Measurements from ENCODE around the gene KCNH1. TPM values are rescaled to one million over a fixed set of nuclear protein-coding genes. Genes with fewer than 3 reads are reported as not detected.

KCNH1 gene
- total and polyA plus RNA-seq, 9 of the 15 experiments (the other 6 are each of a cell fraction or from before 2014, with no cell fraction given), result not detected

DNA sequence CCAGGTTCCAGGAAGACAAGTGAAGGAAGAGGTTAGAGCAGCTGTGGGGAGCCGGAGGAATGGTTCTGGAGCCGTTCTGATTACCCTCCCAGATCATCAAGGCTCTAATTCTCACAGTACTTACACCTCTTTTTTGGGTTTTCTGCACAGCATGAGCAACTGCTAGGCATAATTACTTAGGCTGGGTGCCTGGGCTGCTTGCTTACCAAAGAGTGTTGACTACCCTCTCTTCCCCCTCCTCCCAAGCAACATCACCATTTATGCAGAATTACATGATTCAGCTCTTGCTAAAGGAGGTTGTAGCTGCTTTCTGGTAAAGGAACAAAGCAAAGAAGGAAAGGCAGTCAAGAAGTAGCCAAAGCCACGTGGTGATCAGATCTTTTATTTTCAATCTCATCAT lies 397.2 kb downstream of the KCNH1 start:
- 0% methylated on average over 3 of the region's 3 CpGs for WGBS (ENCODE audit: insufficient coverage, low coverage, missing lambda C conversion rate)
- CTCF ChIA-PET (ENCODE audit: low intra/inter-chr PET ratio), result no interaction called here

DNA sequence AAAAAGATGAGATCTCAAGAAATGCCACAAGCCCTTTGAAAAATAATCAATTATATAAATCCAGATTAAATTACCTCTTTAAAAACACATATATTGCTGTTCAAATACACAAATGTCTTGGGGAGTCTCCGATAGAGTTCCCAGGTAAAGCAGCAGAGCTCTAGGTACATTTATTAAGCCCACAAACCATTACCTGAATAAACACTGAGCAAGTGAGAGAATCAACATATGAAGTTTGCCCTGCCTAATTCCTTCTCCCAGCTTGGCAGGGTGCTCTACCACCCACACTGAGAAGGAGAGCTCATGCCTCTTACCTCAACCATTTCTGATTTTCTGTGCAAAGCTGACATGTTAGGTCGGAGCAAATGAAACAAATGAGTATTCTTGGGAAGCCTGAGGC lies 402.4 kb downstream of the KCNH1 start:
- no TSS peak for BruUV-seq (replicated peaks)
- no peak overlapping the region for H3K4me3 ChIP-seq

More for the DNA sequence above, 397.2 kb downstream of the KCNH1 start:
- Histone ChIP-seq H3K4me3 (no peak overlapping the region), H2AFZ (ENCODE audit: low read depth, low read length) (no peak overlapping the region), H4K20me1 (replicated peaks; ENCODE audit: control insufficient read depth, insufficient read depth, low read length) (no peaks in the 10 kb centered on the region), H3K79me2 (ENCODE audit: control insufficient read depth, insufficient read depth, low read length) (no peaks in the 10 kb centered on the region), H3K4me2 (ENCODE audit: insufficient read depth, low read length) (no peak overlapping the region), H3K36me3 (ENCODE audit: control insufficient read depth, insufficient read depth, low read length) (no peaks in the 10 kb centered on the region), H3K9me3 (replicated peaks; ENCODE audit: control insufficient read depth, insufficient read depth, low read depth, low read length) (no peaks in the 10 kb centered on the region), H3K9me1 (ENCODE audit: control insufficient read depth, insufficient read depth, low read length) (no peaks in the 10 kb centered on the region), H3K4me1 (replicated peaks in 1 of 2; ENCODE audit: control insufficient read depth in 2 of 2, insufficient read depth in 2 of 2, low read length in 2 of 2) (no peaks in the 10 kb centered on the region), H3K9ac (ENCODE audit: insufficient read depth in 1 of 2, low read depth in 2 of 2, low read length in 2 of 2) (no peak overlapping the region), H3K27me3 (ENCODE audit: control insufficient read depth in 2 of 2, insufficient read depth in 2 of 2, low read length in 2 of 2) (no peaks in the 10 kb centered on the region), H3K27ac (ENCODE audit: extremely low read depth, low read depth, low read length) (no peak overlapping the region)
- no peak for FAIRE-seq
- BruUV-seq (replicated peaks), result no TSS peak
- in situ Hi-C loops (cut with MboI) (no loop called here), intact Hi-C loops (cut with micrococcal nuclease) (no loop called here)
- TF ChIP-seq ZNF316 (IDR thresholded peaks at IDR 0.05), result no peak
- no peak for ATAC-seq
- DNase-seq (ENCODE audit: extremely low read depth in 1 of 4, low spot score in 3 of 4), result no peak
- POLR2A ChIA-PET, result no interaction called here

More for the DNA sequence above, 402.4 kb downstream of the KCNH1 start:
- DNase-seq (ENCODE audit: extremely low read depth in 1 of 4, low spot score in 3 of 4), result no peak
- FAIRE-seq, result no peak
- H3K27me3 ChIP-seq (ENCODE audit: control insufficient read depth in 2 of 2, insufficient read depth in 2 of 2, low read length in 2 of 2), result no peaks in the 10 kb centered on the region
- TF ChIP-seq SIN3A (IDR thresholded peaks at IDR 0.05; ENCODE audit: borderline replicate concordance in 2 of 2, control insufficient read depth in 1 of 2, low read depth in 2 of 2, low read length in 2 of 2) (no peak), ZNF165 (CRISPR knock-in tag; IDR thresholded peaks at IDR 0.05; ENCODE audit: borderline replicate concordance) (no peak), SIRT6 (IDR thresholded peaks at IDR 0.05; ENCODE audit: low read depth, low read length) (no peak)
- ATAC-seq, result no peak
- H3K4me2 ChIP-seq (ENCODE audit: insufficient read depth, low read length), result no peak overlapping the region
- H3K27ac ChIP-seq (ENCODE audit: extremely low read depth, low read depth, low read length), result no peak overlapping the region
- no peaks in the 10 kb centered on the region for H4K20me1 ChIP-seq (replicated peaks; ENCODE audit: control insufficient read depth, insufficient read depth, low read length)
- no peaks in the 10 kb centered on the region for H3K9me3 ChIP-seq (replicated peaks; ENCODE audit: control insufficient read depth, insufficient read depth, low read depth, low read length)
- no peaks in the 10 kb centered on the region for H3K79me2 ChIP-seq (ENCODE audit: control insufficient read depth, insufficient read depth, low read length)
- H3K9ac ChIP-seq (ENCODE audit: insufficient read depth in 1 of 2, low read depth in 2 of 2, low read length in 2 of 2), result no peak overlapping the region
- in situ Hi-C loops (cut with MboI), result no loop called here
- H3K9me1 ChIP-seq (ENCODE audit: control insufficient read depth, insufficient read depth, low read length), result no peaks in the 10 kb centered on the region
- no peaks in the 10 kb centered on the region for H3K36me3 ChIP-seq (ENCODE audit: control insufficient read depth, insufficient read depth, low read length)
- no peaks in the 10 kb centered on the region for H3K4me1 ChIP-seq (replicated peaks in 1 of 2; ENCODE audit: control insufficient read depth in 2 of 2, insufficient read depth in 2 of 2, low read length in 2 of 2)
- no peak overlapping the region for H2AFZ ChIP-seq (ENCODE audit: low read depth, low read length)
- POLR2A ChIA-PET, result interaction anchor here (0.6 kb wide), 1 partner anchor 1114 kb away, joined by 3 read pairs; no protein-coding TSS in a partner anchor
- CTCF ChIA-PET (ENCODE audit: low intra/inter-chr PET ratio), result no interaction called here
- 5% methylated on average over 2 of the region's 2 CpGs for WGBS (ENCODE audit: insufficient coverage, low coverage, missing lambda C conversion rate)
- intact Hi-C loops (cut with micrococcal nuclease), result no loop called here
